H9 (cell line): ENCODE results near the gene BMP8A. TPM values are rescaled to one million over a fixed set of nuclear protein-coding genes. Genes with fewer than 3 reads are reported as not detected.

Experiments
- DNase-seq: peaks from one replicate; pipeline ENCODE4 v3.0.0-alpha.2; 2017
- H2AFZ ChIP-seq: one replicate; pipeline ENCODE4 v1.6.1; 2013; ENCODE audit warnings: mild to moderate bottlenecking, low read length, control low read depth, moderate library complexity
- H2AK5ac ChIP-seq: 2 replicates; pipeline ENCODE4 v1.6.1; 2013; ENCODE audit warnings: low read length, control low read depth, mixed read lengths; ENCODE audit not compliant: insufficient read length
- H2BK120ac ChIP-seq: one replicate; pipeline ENCODE4 v1.6.1; 2013; ENCODE audit warnings: low read depth, mild to moderate bottlenecking, low read length, control low read depth, inconsistent platforms; ENCODE audit not compliant: poor library complexity, severe bottlenecking
- H2BK12ac ChIP-seq: 2 replicates; pipeline ENCODE4 v1.6.1; 2013; ENCODE audit warnings: low read length, control low read depth, mixed read lengths, low read depth; ENCODE audit not compliant: insufficient read length
- H2BK15ac ChIP-seq: 2 replicates; pipeline ENCODE4 v1.6.1; 2013; ENCODE audit warnings: low read depth, low read length, control low read depth
- H2BK20ac ChIP-seq: one replicate; pipeline ENCODE4 v1.6.1; 2013; ENCODE audit warnings: low read depth, mild to moderate bottlenecking, low read length, control low read depth, inconsistent platforms; ENCODE audit not compliant: poor library complexity, severe bottlenecking
- H2BK5ac ChIP-seq: 2 replicates; pipeline ENCODE4 v1.6.1; 2013; ENCODE audit warnings: low read length, control low read depth, mixed read lengths; ENCODE audit not compliant: insufficient read length
- H3K14ac ChIP-seq: 2 replicates; pipeline ENCODE4 v1.6.1; 2013; ENCODE audit warnings: low read length, control low read depth; ENCODE audit not compliant: insufficient read depth
- H3K18ac ChIP-seq: 2 replicates; pipeline ENCODE4 v1.6.1; 2013; ENCODE audit warnings: low read depth, mild to moderate bottlenecking, mixed read lengths, low read length, control low read depth; ENCODE audit not compliant: insufficient read length
- H3K23ac ChIP-seq: 2 replicates; pipeline ENCODE4 v1.6.1; 2013; ENCODE audit warnings: low read length, control low read depth, mixed read lengths, low read depth; ENCODE audit not compliant: insufficient read length
- H3K23me2 ChIP-seq: 2 replicates; pipeline ENCODE4 v1.6.1; 2013; ENCODE audit warnings: low read depth, mild to moderate bottlenecking, mixed read lengths, low read length, control low read depth; ENCODE audit not compliant: insufficient read length, poor library complexity, severe bottlenecking
- H3K27ac ChIP-seq: 2 replicates; pipeline ENCODE4 v1.5.1; 2013; ENCODE audit warnings: low read length, control low read depth, mixed read lengths, low read depth; ENCODE audit not compliant: insufficient read length
- H3K27me3 ChIP-seq: 2 replicates; pipeline ENCODE4 v1.6.1; 2013; ENCODE audit warnings: low read length, control low read depth, inconsistent platforms; ENCODE audit not compliant: insufficient read depth
- H3K4ac ChIP-seq: 2 replicates; pipeline ENCODE4 v1.6.1; 2013; ENCODE audit warnings: low read depth, mild to moderate bottlenecking, control low read depth, inconsistent platforms, low read length, moderate library complexity
- H3K4me1 ChIP-seq: 2 replicates; pipeline ENCODE4 v1.6.1; 2013; ENCODE audit warnings: low read length, control low read depth, inconsistent platforms; ENCODE audit not compliant: insufficient read depth
- H3K4me2 ChIP-seq: 2 replicates; pipeline ENCODE4 v1.6.1; 2013; ENCODE audit warnings: low read length, control low read depth, mixed read lengths; ENCODE audit not compliant: insufficient read length, insufficient read depth
- H3K56ac ChIP-seq: 2 replicates; pipeline ENCODE4 v1.6.1; 2013; ENCODE audit warnings: low read depth, mild to moderate bottlenecking, mixed read lengths, low read length, control low read depth; ENCODE audit not compliant: insufficient read length
- H3K79me1 ChIP-seq: 2 replicates; pipeline ENCODE4 v1.6.1; 2013; ENCODE audit warnings: low read depth, mild to moderate bottlenecking, moderate library complexity, low read length, control low read depth, inconsistent platforms; ENCODE audit not compliant: insufficient read depth, poor library complexity, severe bottlenecking
- H3K79me2 ChIP-seq: 2 replicates; pipeline ENCODE4 v1.6.1; 2013; ENCODE audit warnings: low read length, control low read depth, inconsistent platforms; ENCODE audit not compliant: insufficient read depth
- H3K9ac ChIP-seq: 2 replicates; pipeline ENCODE4 v1.6.1; 2013; ENCODE audit warnings: low read length, control low read depth, mixed read lengths; ENCODE audit not compliant: insufficient read length; ENCODE audit errors: extremely low read depth
- H3K9me3 ChIP-seq: one replicate; pipeline ENCODE4 v1.6.1; 2013; ENCODE audit warnings: low read depth, low read length, inconsistent platforms; ENCODE audit not compliant: control insufficient read depth
- H3T11ph ChIP-seq: one replicate; pipeline ENCODE4 v1.6.1; 2013; ENCODE audit warnings: mild to moderate bottlenecking, low read length, control low read depth, inconsistent platforms
- H4K20me1 ChIP-seq: one replicate; pipeline ENCODE4 v1.6.1; 2013; ENCODE audit not compliant: control insufficient read depth, insufficient read length, insufficient read depth
- H4K5ac ChIP-seq: 2 replicates; pipeline ENCODE4 v1.6.1; 2013; ENCODE audit warnings: low read depth, mild to moderate bottlenecking, mixed read lengths, low read length, control low read depth; ENCODE audit not compliant: insufficient read length
- H4K8ac ChIP-seq: replicated peaks from 2 replicates; pipeline ENCODE4 v1.6.1; 2013; ENCODE audit warnings: low read length, control low read depth, mixed read lengths, low read depth; ENCODE audit not compliant: insufficient read length
- H4K91ac ChIP-seq: 2 replicates; pipeline ENCODE4 v1.6.1; 2013; ENCODE audit warnings: low read depth, mild to moderate bottlenecking, moderate library complexity, mixed read lengths, low read length, control low read depth; ENCODE audit not compliant: insufficient read length
- H3K27ac Mint-ChIP-seq, 3 experiments: 2 replicates in 2 of 3; 3 replicates in 1 of 3; pipeline ENCODE4 v1.8.0; 2020 to 2021; ENCODE audit warnings: mixed read lengths in 3 of 3, mild to moderate bottlenecking in 1 of 3, moderate library complexity in 1 of 3
- H3K27me3 Mint-ChIP-seq: 2 replicates; pipeline ENCODE4 v1.8.0; 2021; ENCODE audit warnings: low read depth, mild to moderate bottlenecking, moderate library complexity, mixed read lengths
- H3K36me3 Mint-ChIP-seq, 3 experiments: 2 replicates in 2 of 3; 3 replicates in 1 of 3; pipeline ENCODE4 v1.8.0; 2020 to 2021; ENCODE audit warnings: low read depth in 3 of 3, mixed read lengths in 3 of 3; ENCODE audit not compliant: insufficient read depth in 1 of 3
- H3K4me1 Mint-ChIP-seq, 2 experiments: 2 replicates each; pipeline ENCODE4 v1.8.0; 2020; ENCODE audit warnings: mixed read lengths in 2 of 2
- H3K4me3 Mint-ChIP-seq, 2 experiments: 2 replicates in 1 of 2; 3 replicates in 1 of 2; pipeline ENCODE4 v1.8.0; 2020 to 2021; ENCODE audit warnings: mild to moderate bottlenecking in 2 of 2, mixed read lengths in 2 of 2, moderate library complexity in 1 of 2
- H3K9me3 Mint-ChIP-seq, 2 experiments: 2 replicates in 1 of 2; 3 replicates in 1 of 2; pipeline ENCODE4 v1.8.0; 2020; ENCODE audit warnings: mild to moderate bottlenecking in 2 of 2, mixed read lengths in 2 of 2, moderate library complexity in 1 of 2
- WGBS: extraction: QIAGEN DNeasy Blood & Tissue Kit; methylation state at CpG from one replicate; pipeline ENCODE4 v1.1.7; 2013; ENCODE audit warnings: missing lambda C conversion rate, low lambda C conversion rate, mixed read lengths; ENCODE audit not compliant: insufficient read length; ENCODE audit errors: extremely low coverage; 5-methylcytosine and 5-hydroxymethylcytosine counted together
- total RNA-seq: library from RNA; stranded (reverse); gene quantifications from 2 replicates; pipeline ENCODE4 v1.2.1, GENCODE V29; 2021
- TF ChIP-seq, protein P1 (sequence below): fragments of 200-600 bp; sonication (generic); conservative IDR thresholded peaks from 3 replicates; pipeline ENCODE4 v1.8.0; 2021; ENCODE audit warnings: antibody characterized with exemption, mild to moderate bottlenecking

The BMP8A gene
- total RNA-seq, 1 experiment from 2014 or later, result 0.52 TPM

DNA sequence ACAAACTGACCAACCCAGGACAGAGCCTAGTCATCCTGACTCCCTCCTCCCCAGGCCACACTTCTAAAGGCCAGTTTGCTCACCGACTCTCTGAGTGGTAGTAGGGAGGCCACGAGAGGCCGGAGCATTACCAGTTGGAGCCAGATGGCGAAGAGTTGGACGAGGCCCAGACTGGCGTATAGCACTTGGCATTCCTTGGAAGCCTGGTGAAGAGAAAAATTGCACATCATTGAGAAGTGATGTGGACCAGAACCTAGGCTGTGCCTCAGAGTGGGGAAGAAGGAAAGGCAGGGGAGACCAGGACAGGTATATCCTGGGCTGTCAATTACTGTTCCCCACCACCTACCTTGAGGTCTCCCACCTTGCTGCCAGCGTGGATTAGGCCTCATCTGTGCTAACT lies 72.9 kb downstream of the BMP8A start:
- H3T11ph ChIP-seq, result no peak overlapping the region
- H3K4ac ChIP-seq, result no peak overlapping the region
- H3K9me3 ChIP-seq, result no peaks in the 10 kb centered on the region
- no peak overlapping the region for H4K5ac ChIP-seq
- no peaks in the 10 kb centered on the region for H3K79me1 ChIP-seq
- no peak overlapping the region for H2BK12ac ChIP-seq
- 0 out of 2 replicates have a peak, but pooled peaks cover 3% of the 10 kb centered on the region for H3K79me2 ChIP-seq
- no peak overlapping the region for H4K8ac ChIP-seq
- H4K91ac ChIP-seq, result no peak overlapping the region
- H3K56ac ChIP-seq, result no peak overlapping the region
- H3K4me2 ChIP-seq, result no peak overlapping the region
- H2AFZ ChIP-seq, result no peak overlapping the region
- peaks cover 4% of the 10 kb centered on the region for H4K20me1 ChIP-seq
- no peak overlapping the region for H2BK5ac ChIP-seq
- H2BK15ac ChIP-seq, result no peak overlapping the region
- no peaks in the 10 kb centered on the region for H3K4me1 Mint-ChIP-seq
- no peaks in the 10 kb centered on the region; the same call in 1 of the 2 replicates for H3K27me3 Mint-ChIP-seq
- DNase-seq, result no peak
- no CpG with 5 or more reads among the region's 7 CpGs for WGBS
- H3K4me1 ChIP-seq, result no peaks in the 10 kb centered on the region
- TF ChIP-seq, protein P1, sequence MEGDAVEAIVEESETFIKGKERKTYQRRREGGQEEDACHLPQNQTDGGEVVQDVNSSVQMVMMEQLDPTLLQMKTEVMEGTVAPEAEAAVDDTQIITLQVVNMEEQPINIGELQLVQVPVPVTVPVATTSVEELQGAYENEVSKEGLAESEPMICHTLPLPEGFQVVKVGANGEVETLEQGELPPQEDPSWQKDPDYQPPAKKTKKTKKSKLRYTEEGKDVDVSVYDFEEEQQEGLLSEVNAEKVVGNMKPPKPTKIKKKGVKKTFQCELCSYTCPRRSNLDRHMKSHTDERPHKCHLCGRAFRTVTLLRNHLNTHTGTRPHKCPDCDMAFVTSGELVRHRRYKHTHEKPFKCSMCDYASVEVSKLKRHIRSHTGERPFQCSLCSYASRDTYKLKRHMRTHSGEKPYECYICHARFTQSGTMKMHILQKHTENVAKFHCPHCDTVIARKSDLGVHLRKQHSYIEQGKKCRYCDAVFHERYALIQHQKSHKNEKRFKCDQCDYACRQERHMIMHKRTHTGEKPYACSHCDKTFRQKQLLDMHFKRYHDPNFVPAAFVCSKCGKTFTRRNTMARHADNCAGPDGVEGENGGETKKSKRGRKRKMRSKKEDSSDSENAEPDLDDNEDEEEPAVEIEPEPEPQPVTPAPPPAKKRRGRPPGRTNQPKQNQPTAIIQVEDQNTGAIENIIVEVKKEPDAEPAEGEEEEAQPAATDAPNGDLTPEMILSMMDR, result no peak
- peaks cover 78 to 100% (median 96%) of the 10 kb centered on the region in 3 experiments for H3K36me3 Mint-ChIP-seq
- no peaks in the 10 kb centered on the region for H3K27me3 ChIP-seq
- H3K23ac ChIP-seq, result no peak overlapping the region
- H3K4me3 Mint-ChIP-seq, result no peak overlapping the region
- no peak overlapping the region for H2BK20ac ChIP-seq
- no peaks in the 10 kb centered on the region for H3K9me3 Mint-ChIP-seq
- H3K9ac ChIP-seq, result no peak overlapping the region
- no peak overlapping the region for H3K18ac ChIP-seq
- no peak overlapping the region for H3K27ac Mint-ChIP-seq
- no peak overlapping the region for H3K14ac ChIP-seq
- no peak overlapping the region for H3K27ac ChIP-seq
- H2BK120ac ChIP-seq, result no peak overlapping the region
- H2AK5ac ChIP-seq, result no peak overlapping the region
- H3K23me2 ChIP-seq, result no peaks in the 10 kb centered on the region
